HUES6 (cell line): Measurements from ENCODE around the gene KRTAP5-7.

Experiments
- H3K27ac ChIP-seq: 2 replicates; pipeline ENCODE4 v1.7.0; 2013; ENCODE audit warnings: low read depth, mild to moderate bottlenecking, low read length, inconsistent platforms
- H3K27me3 ChIP-seq: 2 replicates; pipeline ENCODE4 v1.6.1; 2013; ENCODE audit warnings: low read length; ENCODE audit not compliant: control insufficient read depth, insufficient read depth
- H3K36me3 ChIP-seq: 2 replicates; pipeline ENCODE4 v1.6.1; 2013; ENCODE audit warnings: low read length; ENCODE audit not compliant: control insufficient read depth, insufficient read depth
- H3K4me1 ChIP-seq: 2 replicates; pipeline ENCODE4 v1.6.1; 2013; ENCODE audit warnings: low read length; ENCODE audit not compliant: control insufficient read depth, insufficient read depth
- H3K4me3 ChIP-seq: 2 replicates; pipeline ENCODE4 v1.5.1; 2013; ENCODE audit warnings: low read depth, low read length
- H3K9ac ChIP-seq: one replicate; pipeline ENCODE4 v1.6.1; 2013; ENCODE audit warnings: mild to moderate bottlenecking, low read length
- H3K9me3 ChIP-seq: 2 replicates; pipeline ENCODE4 v1.6.1; 2013; ENCODE audit warnings: low read depth, low read length; ENCODE audit not compliant: control insufficient read depth, insufficient read depth

KRTAP5-7 gene

GRCh38 chr11:71545405-71545966 lies 18.4 kb downstream of the KRTAP5-7 start:
- H3K9ac ChIP-seq = no peak overlapping the region
- peaks cover 4% of the 10 kb centered on the region; the same call in 1 of the 2 replicates for H3K4me1 ChIP-seq
- H3K27ac ChIP-seq = no peak overlapping the region
- H3K9me3 ChIP-seq = peaks cover 28% of the 10 kb centered on the region
- 0 out of 2 replicates have a peak, but pooled peaks cover 2% of the 10 kb centered on the region for H3K27me3 ChIP-seq
- no peak overlapping the region for H3K4me3 ChIP-seq
- H3K36me3 ChIP-seq = no peaks in the 10 kb centered on the region

GRCh38 chr11:71548120-71548519 lies 21.1 kb downstream of the KRTAP5-7 start, which contains the start of gene KRTAP5-9:
KRTAP5-9 (plus strand) TSS chr11:71548420; CDS start chr11:71548658, 238 bp downstream.
- Histone ChIP-seq H3K4me3 (no peak within 1 kb of the TSS), H3K36me3 (no peaks in the 10 kb centered on the region), H3K9ac (no peak within 1 kb of the TSS), H3K27me3 (0 out of 2 replicates have a peak, but pooled peaks cover 2% of the 10 kb centered on the region), H3K9me3 (peaks cover 16% of the 10 kb centered on the region; the same call in 1 of the 2 replicates), H3K27ac (no peak within 1 kb of the TSS), H3K4me1 (peaks cover 4% of the 10 kb centered on the region; the same call in 1 of the 2 replicates)

GRCh38 chr11:71548716-71549151 lies 21.7 kb downstream of the KRTAP5-7 start:
- Histone ChIP-seq H3K4me3 (no peak overlapping the region), H3K36me3 (no peaks in the 10 kb centered on the region), H3K9me3 (peaks cover 16% of the 10 kb centered on the region; the same call in 1 of the 2 replicates), H3K9ac (no peak overlapping the region), H3K27me3 (0 out of 2 replicates have a peak, but pooled peaks cover 2% of the 10 kb centered on the region), H3K4me1 (peaks cover 3% of the 10 kb centered on the region; the same call in 1 of the 2 replicates), H3K27ac (no peak overlapping the region)

- Histone ChIP-seq H3K9me3 (peaks cover 14% of the 10 kb centered on the region), H3K4me1 (no peaks in the 10 kb centered on the region)
Measured at GRCh38 chr11:71551711-71552110, 24.6 kb downstream of the KRTAP5-7 start.

GRCh38 chr11:71554996-71555395 lies 27.9 kb downstream of the KRTAP5-7 start:
- H3K27me3 ChIP-seq = no peaks in the 10 kb centered on the region
- H3K9me3 ChIP-seq = peaks cover 15% of the 10 kb centered on the region

More at GRCh38 chr11:71551711-71552110, 24.6 kb downstream of the KRTAP5-7 start:
- H3K36me3 ChIP-seq = no peaks in the 10 kb centered on the region
- H3K27ac ChIP-seq = no peak overlapping the region
- H3K27me3 ChIP-seq = 0 out of 2 replicates have a peak, but pooled peaks cover 2% of the 10 kb centered on the region
- H3K9ac ChIP-seq = no peak overlapping the region
- H3K4me3 ChIP-seq = no peak overlapping the region

GRCh38 chr11:71555508-71555907 lies 28.4 kb downstream of the KRTAP5-7 start:
- Histone ChIP-seq H3K9ac (no peak overlapping the region), H3K27me3 (no peaks in the 10 kb centered on the region), H3K9me3 (peaks cover 17% of the 10 kb centered on the region), H3K27ac (no peak overlapping the region), H3K36me3 (no peaks in the 10 kb centered on the region), H3K4me1 (no peaks in the 10 kb centered on the region), H3K4me3 (no peak overlapping the region)

More at GRCh38 chr11:71554996-71555395, 27.9 kb downstream of the KRTAP5-7 start:
- Histone ChIP-seq H3K27ac (no peak overlapping the region), H3K36me3 (no peaks in the 10 kb centered on the region), H3K4me1 (no peaks in the 10 kb centered on the region), H3K4me3 (no peak overlapping the region), H3K9ac (no peak overlapping the region)

GRCh38 chr11:71556018-71556417 lies 29.0 kb downstream of the KRTAP5-7 start:
- Histone ChIP-seq H3K4me3 (no peak overlapping the region), H3K27me3 (no peaks in the 10 kb centered on the region), H3K27ac (no peak overlapping the region), H3K9me3 (peaks cover 19% of the 10 kb centered on the region), H3K36me3 (no peaks in the 10 kb centered on the region), H3K9ac (no peak overlapping the region), H3K4me1 (no peaks in the 10 kb centered on the region)

- no peaks in the 10 kb centered on the region for H3K27me3 ChIP-seq
Measured at GRCh38 chr11:71557257-71557656, 30.2 kb downstream of the KRTAP5-7 start.

GRCh38 chr11:71558996-71559395 lies 31.9 kb downstream of the KRTAP5-7 start:
- no peak overlapping the region for H3K27ac ChIP-seq
- no peaks in the 10 kb centered on the region for H3K36me3 ChIP-seq
- H3K27me3 ChIP-seq = no peaks in the 10 kb centered on the region
- H3K4me3 ChIP-seq = no peak overlapping the region
- H3K9me3 ChIP-seq = peaks cover 26% of the 10 kb centered on the region
- no peaks in the 10 kb centered on the region for H3K4me1 ChIP-seq
- H3K9ac ChIP-seq = no peak overlapping the region

More at GRCh38 chr11:71557257-71557656, 30.2 kb downstream of the KRTAP5-7 start:
- Histone ChIP-seq H3K4me1 (no peaks in the 10 kb centered on the region), H3K4me3 (no peak overlapping the region), H3K27ac (no peak overlapping the region), H3K9me3 (peaks cover 26% of the 10 kb centered on the region), H3K36me3 (no peaks in the 10 kb centered on the region), H3K9ac (no peak overlapping the region)

- H3K9me3 ChIP-seq = peaks cover 14% of the 10 kb centered on the region
- no peak overlapping the region for H3K27ac ChIP-seq
- no peak overlapping the region for H3K4me3 ChIP-seq
- H3K4me1 ChIP-seq = peaks cover 9% of the 10 kb centered on the region
- H3K27me3 ChIP-seq = no peaks in the 10 kb centered on the region
- no peaks in the 10 kb centered on the region for H3K36me3 ChIP-seq
- H3K9ac ChIP-seq = no peak overlapping the region
Measured at GRCh38 chr11:71562120-71562519, 35.1 kb downstream of the KRTAP5-7 start.

GRCh38 chr11:71563406-71563805 lies 36.3 kb downstream of the KRTAP5-7 start:
- Histone ChIP-seq H3K27ac (no peak overlapping the region), H3K4me1 (peaks cover 14% of the 10 kb centered on the region), H3K9ac (no peak overlapping the region), H3K4me3 (no peak overlapping the region), H3K9me3 (peaks cover 11% of the 10 kb centered on the region; the same call in 1 of the 2 replicates), H3K27me3 (no peaks in the 10 kb centered on the region), H3K36me3 (no peaks in the 10 kb centered on the region)
